ENCODE data around the gene KCP. TPM values are rescaled to one million over a fixed set of nuclear protein-coding genes. Genes with fewer than 3 reads are reported as not detected.

KCP gene
- total and polyA plus RNA-seq, 8 donors: 1.5 to 9.8 (median 7.0) TPM

DNA sequence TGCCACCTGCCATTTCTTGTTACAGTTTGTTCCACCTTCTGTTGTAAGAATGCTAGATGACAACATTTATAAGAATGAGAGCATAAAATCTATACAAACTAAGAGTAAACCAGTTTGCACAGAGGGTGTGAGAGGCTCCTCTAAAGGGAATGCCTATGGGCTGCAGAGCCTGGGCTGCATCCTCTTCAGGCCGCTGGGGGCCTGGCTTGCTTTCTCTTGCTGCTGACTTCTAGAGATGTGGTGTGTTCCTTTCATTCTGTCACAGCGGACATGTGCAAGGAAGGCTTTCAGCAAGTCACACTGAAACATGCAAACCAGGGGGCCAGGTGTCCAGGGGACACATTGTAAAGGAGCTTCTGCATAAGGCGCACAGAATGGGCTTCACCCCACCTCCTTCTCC, 55.0 kb downstream of the KCP start:
- intact Hi-C loops (cut with DNase I): no loop called here
- Histone ChIP-seq H3K27me3 (no peaks in the 10 kb centered on the region), H3K4me3 (no peak overlapping the region), H3K27ac (no peak overlapping the region), H3K9me3 (no peaks in the 10 kb centered on the region), H3K36me3 (no peaks in the 10 kb centered on the region), H3K4me1 (no peaks in the 10 kb centered on the region)
- ATAC-seq (no peak), DNase-seq (no peak)
- TF ChIP-seq, protein P1, sequence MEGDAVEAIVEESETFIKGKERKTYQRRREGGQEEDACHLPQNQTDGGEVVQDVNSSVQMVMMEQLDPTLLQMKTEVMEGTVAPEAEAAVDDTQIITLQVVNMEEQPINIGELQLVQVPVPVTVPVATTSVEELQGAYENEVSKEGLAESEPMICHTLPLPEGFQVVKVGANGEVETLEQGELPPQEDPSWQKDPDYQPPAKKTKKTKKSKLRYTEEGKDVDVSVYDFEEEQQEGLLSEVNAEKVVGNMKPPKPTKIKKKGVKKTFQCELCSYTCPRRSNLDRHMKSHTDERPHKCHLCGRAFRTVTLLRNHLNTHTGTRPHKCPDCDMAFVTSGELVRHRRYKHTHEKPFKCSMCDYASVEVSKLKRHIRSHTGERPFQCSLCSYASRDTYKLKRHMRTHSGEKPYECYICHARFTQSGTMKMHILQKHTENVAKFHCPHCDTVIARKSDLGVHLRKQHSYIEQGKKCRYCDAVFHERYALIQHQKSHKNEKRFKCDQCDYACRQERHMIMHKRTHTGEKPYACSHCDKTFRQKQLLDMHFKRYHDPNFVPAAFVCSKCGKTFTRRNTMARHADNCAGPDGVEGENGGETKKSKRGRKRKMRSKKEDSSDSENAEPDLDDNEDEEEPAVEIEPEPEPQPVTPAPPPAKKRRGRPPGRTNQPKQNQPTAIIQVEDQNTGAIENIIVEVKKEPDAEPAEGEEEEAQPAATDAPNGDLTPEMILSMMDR (IDR thresholded peaks at IDR 0.05): no peak

DNA sequence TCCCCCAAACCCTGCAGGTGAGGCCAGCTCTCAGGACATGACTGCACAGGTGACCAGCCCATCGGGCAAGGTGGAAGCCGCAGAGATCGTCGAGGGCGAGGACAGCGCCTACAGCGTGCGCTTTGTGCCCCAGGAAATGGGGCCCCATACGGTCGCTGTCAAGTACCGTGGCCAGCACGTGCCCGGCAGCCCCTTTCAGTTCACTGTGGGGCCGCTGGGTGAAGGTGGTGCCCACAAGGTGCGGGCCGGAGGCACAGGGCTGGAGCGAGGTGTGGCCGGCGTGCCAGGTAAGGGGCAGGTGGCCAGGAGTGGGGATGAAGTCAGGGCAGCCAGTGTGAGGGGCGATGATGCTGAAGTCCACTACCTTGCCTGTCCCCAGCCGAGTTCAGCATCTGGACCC, 56.1 kb downstream of the KCP start:
- Histone ChIP-seq H3K4me1 (no peaks in the 10 kb centered on the region), H3K27me3 (no peaks in the 10 kb centered on the region), H3K36me3 (no peaks in the 10 kb centered on the region), H3K9me3 (no peaks in the 10 kb centered on the region), H3K4me3 (no peak overlapping the region), H3K27ac (no peak overlapping the region)
- no peak for ATAC-seq
- intact Hi-C loops (cut with DNase I): no loop called here
- TF ChIP-seq, protein P1 (IDR thresholded peaks at IDR 0.05): no peak
- DNase-seq: no peak

DNA sequence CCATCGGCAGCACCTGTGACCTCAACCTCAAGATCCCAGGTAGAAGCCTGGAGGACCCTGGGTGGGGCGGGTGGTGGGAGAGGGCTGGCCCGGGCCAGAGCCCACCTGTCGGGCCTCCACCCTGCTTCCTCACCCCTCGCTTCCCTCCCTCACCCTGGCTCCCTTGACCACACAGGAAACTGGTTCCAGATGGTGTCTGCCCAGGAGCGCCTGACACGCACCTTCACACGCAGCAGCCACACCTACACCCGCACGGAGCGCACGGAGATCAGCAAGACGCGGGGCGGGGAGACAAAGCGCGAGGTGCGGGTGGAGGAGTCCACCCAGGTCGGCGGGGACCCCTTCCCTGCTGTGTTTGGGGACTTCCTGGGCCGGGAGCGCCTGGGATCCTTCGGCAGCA, 56.7 kb downstream of the KCP start:
- DNase-seq (no peak), ATAC-seq (no peak)
- Histone ChIP-seq H3K36me3 (no peaks in the 10 kb centered on the region), H3K9me3 (no peaks in the 10 kb centered on the region), H3K27ac (no peak overlapping the region), H3K4me3 (no peak overlapping the region), H3K4me1 (no peaks in the 10 kb centered on the region), H3K27me3 (no peaks in the 10 kb centered on the region)
- TF ChIP-seq, protein P1 (IDR thresholded peaks at IDR 0.05): no peak
- intact Hi-C loops (cut with DNase I): no loop called here

DNA sequence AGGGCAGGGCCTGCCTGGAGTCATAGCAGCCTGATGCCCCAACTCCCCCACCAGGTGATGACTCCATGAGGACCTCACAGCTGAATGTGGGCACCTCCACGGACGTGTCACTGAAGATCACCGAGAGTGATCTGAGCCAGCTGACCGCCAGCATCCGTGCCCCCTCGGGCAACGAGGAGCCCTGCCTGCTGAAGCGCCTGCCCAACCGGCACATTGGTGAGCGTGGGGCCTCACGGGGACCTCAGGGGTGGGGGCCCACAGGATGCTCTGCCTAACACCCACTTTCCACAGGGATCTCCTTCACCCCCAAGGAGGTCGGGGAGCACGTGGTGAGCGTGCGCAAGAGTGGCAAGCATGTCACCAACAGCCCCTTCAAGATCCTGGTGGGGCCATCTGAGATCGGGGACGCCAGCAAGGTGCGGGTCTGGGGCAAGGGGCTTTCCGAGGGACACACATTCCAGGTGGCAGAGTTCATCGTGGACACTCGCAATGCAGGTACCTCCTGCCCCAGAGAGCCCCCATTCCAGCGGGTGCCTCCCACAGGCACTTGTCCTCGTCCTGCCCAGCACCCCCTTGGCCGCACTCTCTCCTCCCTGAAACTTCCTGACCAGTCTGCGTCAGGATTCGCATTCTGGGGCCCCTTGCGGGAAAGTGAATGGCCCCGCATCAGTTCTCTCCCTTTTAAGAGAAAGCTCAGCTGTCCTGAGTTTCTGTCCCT, 57.8 kb downstream of the KCP start:
- TF ChIP-seq, protein P1 (IDR thresholded peaks at IDR 0.05): no peak
- no peaks in the 10 kb centered on the region for H3K36me3 ChIP-seq
- H3K4me1 ChIP-seq: no peaks in the 10 kb centered on the region
- no peak overlapping the region for H3K4me3 ChIP-seq
- no peak for ATAC-seq
- DNase-seq: no peak
- no peak overlapping the region for H3K27ac ChIP-seq
- H3K27me3 ChIP-seq: no peaks in the 10 kb centered on the region
- no peaks in the 10 kb centered on the region for H3K9me3 ChIP-seq
- intact Hi-C loops (cut with DNase I): no loop called here

DNA sequence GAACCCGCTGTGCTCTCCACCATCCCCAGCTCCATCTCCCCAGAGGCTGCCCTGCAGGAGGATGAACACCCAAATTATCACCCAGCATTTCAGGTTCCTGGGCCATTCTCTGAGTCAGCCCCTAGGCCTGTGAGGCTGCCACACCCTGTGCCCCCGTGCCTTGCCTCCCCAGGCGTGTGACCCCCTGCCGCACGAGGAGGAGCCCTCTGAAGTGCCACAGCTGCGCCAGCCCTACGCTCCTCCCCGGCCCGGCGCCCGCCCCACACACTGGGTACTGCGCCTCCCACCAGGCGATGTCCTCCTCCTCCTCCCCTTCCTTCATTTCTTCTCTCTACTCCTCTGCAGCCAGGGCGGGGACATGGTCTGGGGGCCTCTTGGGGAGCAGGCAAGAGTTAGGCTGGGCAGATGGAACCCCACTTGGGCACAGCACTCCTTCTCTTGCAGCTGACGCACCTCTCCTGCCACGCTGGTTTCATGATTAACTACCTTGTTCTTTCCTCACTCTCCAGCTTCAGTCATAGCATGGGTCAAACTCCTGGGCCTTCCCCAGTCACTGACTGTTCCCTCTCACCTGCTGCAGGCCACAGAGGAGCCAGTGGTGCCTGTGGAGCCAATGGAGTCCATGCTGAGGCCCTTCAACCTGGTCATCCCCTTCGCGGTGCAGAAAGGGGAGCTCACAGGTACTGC, 60.6 kb downstream of the KCP start:
- intact Hi-C loops (cut with DNase I): no loop called here
- no peaks in the 10 kb centered on the region for H3K36me3 ChIP-seq
- no peak overlapping the region for H3K27ac ChIP-seq
- no peaks in the 10 kb centered on the region for H3K4me1 ChIP-seq
- no peak for ATAC-seq
- no peak overlapping the region for H3K4me3 ChIP-seq
- TF ChIP-seq, protein P1 (IDR thresholded peaks at IDR 0.05): no peak
- no peaks in the 10 kb centered on the region for H3K9me3 ChIP-seq
- no peak for DNase-seq
- no peaks in the 10 kb centered on the region for H3K27me3 ChIP-seq
